GM13977 (cell line): ENCODE measurements around the gene RHO.
A peak's percentile ranks its signal among the peaks of the same experiment; 100 is the strongest.

ENCODE experiments used
- DNase-seq: peaks from one replicate; pipeline ENCODE4 v3.0.0; 2012; ENCODE audit warnings: low spot score
- CTCF ChIP-seq: IDR thresholded peaks from 2 replicates; pipeline ENCODE4 v1.5.1; 2012; ENCODE audit warnings: mild to moderate bottlenecking, control low read depth; ENCODE audit not compliant: insufficient read depth; ENCODE audit errors: extremely low read depth, missing control alignments
- in situ Hi-C: fragments of 300-500 bp; cut with MboI; formaldehyde crosslinking; loops from one replicate; pipeline ENCODE4 v1.12.0; 2022; ENCODE audit warnings: low sequenced_read_pairs, low pct_unique_long_range_greater_than_20kb, mixed read lengths, inconsistent platforms; ENCODE audit not compliant: unreplicated experiment

RHO gene

GRCh38 chr3:129525341-129525968 lies 3.0 kb upstream of the RHO start:
- in situ Hi-C loops, result no loop called here
- no peak for DNase-seq
- TF ChIP-seq CTCF, result no peak

GRCh38 chr3:129526121-129526900 lies 2.1 kb upstream of the RHO start:
- peak; percentile 85 for DNase-seq
- in situ Hi-C loops, result no loop called here
- TF ChIP-seq CTCF, result no peak

GRCh38 chr3:129527262-129527661 lies 1.2 kb upstream of the RHO start:
- no peak for TF ChIP-seq CTCF
- in situ Hi-C loops, result no loop called here
- DNase-seq, result no peak

- no peak for TF ChIP-seq CTCF
- in situ Hi-C loops, result no loop called here
- no peak for DNase-seq
These were observed 1.2 kb downstream of the RHO start for GRCh38 chr3:129529436-129530210.

GRCh38 chr3:129530251-129530791 lies 1.9 kb downstream of the RHO start:
- no peak for TF ChIP-seq CTCF
- DNase-seq, result no peak
- in situ Hi-C loops, result no loop called here

GRCh38 chr3:129530821-129531220 lies 2.4 kb downstream of the RHO start:
- no peak for DNase-seq
- TF ChIP-seq CTCF, result no peak
- in situ Hi-C loops, result no loop called here
